ENCODE measurements around the gene PYCR2. TPM values are rescaled to one million over a fixed set of nuclear protein-coding genes. Genes with fewer than 3 reads are reported as not detected.

The PYCR2 gene
- total RNA-seq, 1 donor from 2014 or later = 44.5 TPM

- Mint-ChIP-seq H3K4me1 (ENCODE audit: unreplicated experiment) (peaks cover 33% of the 10 kb centered on the region), H3K4me3 (ENCODE audit: unreplicated experiment) (peak overlapping the region; percentile 37), H3K27ac (ENCODE audit: unreplicated experiment) (no peak overlapping the region), H3K27me3 (ENCODE audit: unreplicated experiment) (peaks cover 13% of the 10 kb centered on the region), H3K36me3 (ENCODE audit: low read depth, unreplicated experiment) (peaks cover 12% of the 10 kb centered on the region), H3K9me3 (ENCODE audit: unreplicated experiment) (no peaks in the 10 kb centered on the region)
- no peak for DNase-seq (ENCODE audit: low spot score)
- TF ChIP-seq, protein P1, sequence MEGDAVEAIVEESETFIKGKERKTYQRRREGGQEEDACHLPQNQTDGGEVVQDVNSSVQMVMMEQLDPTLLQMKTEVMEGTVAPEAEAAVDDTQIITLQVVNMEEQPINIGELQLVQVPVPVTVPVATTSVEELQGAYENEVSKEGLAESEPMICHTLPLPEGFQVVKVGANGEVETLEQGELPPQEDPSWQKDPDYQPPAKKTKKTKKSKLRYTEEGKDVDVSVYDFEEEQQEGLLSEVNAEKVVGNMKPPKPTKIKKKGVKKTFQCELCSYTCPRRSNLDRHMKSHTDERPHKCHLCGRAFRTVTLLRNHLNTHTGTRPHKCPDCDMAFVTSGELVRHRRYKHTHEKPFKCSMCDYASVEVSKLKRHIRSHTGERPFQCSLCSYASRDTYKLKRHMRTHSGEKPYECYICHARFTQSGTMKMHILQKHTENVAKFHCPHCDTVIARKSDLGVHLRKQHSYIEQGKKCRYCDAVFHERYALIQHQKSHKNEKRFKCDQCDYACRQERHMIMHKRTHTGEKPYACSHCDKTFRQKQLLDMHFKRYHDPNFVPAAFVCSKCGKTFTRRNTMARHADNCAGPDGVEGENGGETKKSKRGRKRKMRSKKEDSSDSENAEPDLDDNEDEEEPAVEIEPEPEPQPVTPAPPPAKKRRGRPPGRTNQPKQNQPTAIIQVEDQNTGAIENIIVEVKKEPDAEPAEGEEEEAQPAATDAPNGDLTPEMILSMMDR (IDR thresholded peaks at IDR 0.05; ENCODE audit: unreplicated experiment) = no peak
These were observed 48.8 kb downstream of the PYCR2 start for GRCh38 chr1:225875044-225875815.

DNA sequence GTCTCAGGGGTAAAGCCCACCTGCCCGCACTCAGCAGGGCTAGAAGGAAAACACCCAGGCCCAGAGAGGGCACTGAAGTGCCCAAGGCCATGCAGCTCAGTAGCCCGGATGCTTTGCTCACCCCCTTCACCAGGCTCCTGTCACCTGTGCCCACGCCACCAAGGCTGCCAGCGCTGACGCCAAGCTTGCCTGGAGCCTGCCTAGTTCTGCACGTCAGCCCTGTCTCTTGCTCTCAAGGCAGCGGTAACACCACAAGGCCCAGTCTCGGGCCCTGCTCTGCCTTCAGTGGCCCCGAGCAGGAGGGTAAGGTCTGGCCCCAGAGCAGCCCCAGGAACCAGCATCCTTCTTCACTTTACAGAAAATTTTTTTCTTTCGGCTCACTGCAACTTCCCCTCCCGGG lies 49.6 kb downstream of the PYCR2 start:
- TF ChIP-seq, protein P1 (IDR thresholded peaks at IDR 0.05; ENCODE audit: unreplicated experiment) = no peak
- no peak for DNase-seq (ENCODE audit: low spot score)
- Mint-ChIP-seq H3K9me3 (ENCODE audit: unreplicated experiment) (no peaks in the 10 kb centered on the region), H3K27ac (ENCODE audit: unreplicated experiment) (no peak overlapping the region), H3K4me1 (ENCODE audit: unreplicated experiment) (peaks cover 28% of the 10 kb centered on the region), H3K27me3 (ENCODE audit: unreplicated experiment) (peaks cover 13% of the 10 kb centered on the region), H3K36me3 (ENCODE audit: low read depth, unreplicated experiment) (peaks cover 10% of the 10 kb centered on the region), H3K4me3 (ENCODE audit: unreplicated experiment) (no peak overlapping the region)

- H3K4me3 Mint-ChIP-seq (ENCODE audit: unreplicated experiment) = peak overlapping the region; percentile 22
- H3K36me3 Mint-ChIP-seq (ENCODE audit: low read depth, unreplicated experiment) = peaks cover 17% of the 10 kb centered on the region
- no peak for DNase-seq (ENCODE audit: low spot score)
- TF ChIP-seq, protein P1 (IDR thresholded peaks at IDR 0.05; ENCODE audit: unreplicated experiment) = no peak
- no peak overlapping the region for H3K27ac Mint-ChIP-seq (ENCODE audit: unreplicated experiment)
- H3K9me3 Mint-ChIP-seq (ENCODE audit: unreplicated experiment) = no peaks in the 10 kb centered on the region
- H3K27me3 Mint-ChIP-seq (ENCODE audit: unreplicated experiment) = peaks cover 13% of the 10 kb centered on the region
- peaks cover 17% of the 10 kb centered on the region for H3K4me1 Mint-ChIP-seq (ENCODE audit: unreplicated experiment)
These were observed 50.7 kb downstream of the PYCR2 start for GRCh38 chr1:225873281-225873850.

DNA sequence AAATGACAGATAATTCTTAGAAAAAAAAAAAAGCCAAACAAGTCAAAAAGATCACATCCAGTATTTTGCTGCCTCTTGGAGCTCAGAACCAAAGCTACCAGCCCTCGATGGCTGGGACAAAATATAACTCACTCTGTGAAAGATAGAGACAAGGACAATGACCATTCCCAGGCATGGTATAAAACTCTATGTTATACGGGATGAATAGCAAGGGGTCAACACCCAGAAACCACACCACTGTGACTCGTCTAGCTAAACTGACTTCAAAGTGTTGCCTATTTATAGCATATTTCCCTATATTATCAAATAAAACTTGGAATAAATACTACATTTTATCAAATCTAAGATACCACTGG lies 52.0 kb downstream of the PYCR2 start:
- peaks cover 24% of the 10 kb centered on the region for H3K36me3 Mint-ChIP-seq (ENCODE audit: low read depth, unreplicated experiment)
- no peaks in the 10 kb centered on the region for H3K9me3 Mint-ChIP-seq (ENCODE audit: unreplicated experiment)
- no peak for DNase-seq (ENCODE audit: low spot score)
- peaks cover 5% of the 10 kb centered on the region for H3K4me1 Mint-ChIP-seq (ENCODE audit: unreplicated experiment)
- no peak overlapping the region for H3K27ac Mint-ChIP-seq (ENCODE audit: unreplicated experiment)
- H3K27me3 Mint-ChIP-seq (ENCODE audit: unreplicated experiment) = peaks cover 11% of the 10 kb centered on the region
- TF ChIP-seq, protein P1 (IDR thresholded peaks at IDR 0.05; ENCODE audit: unreplicated experiment) = no peak
- no peak overlapping the region for H3K4me3 Mint-ChIP-seq (ENCODE audit: unreplicated experiment)

All from endothelial cell (in vitro differentiated cells).